Astrocyte (in vitro differentiated cells and primary cell): Measurements from ENCODE around the gene SCUBE1. TPM values are rescaled to one million over a fixed set of nuclear protein-coding genes. Genes with fewer than 3 reads are reported as not detected.

ENCODE experiments used
- DNase-seq: peaks from one replicate; pipeline ENCODE4 v3.0.0-alpha.2; 2010; ENCODE audit warnings: low read depth
- FAIRE-seq: peaks from 2 replicates; lab custom pipeline; 2011; peaks lifted over from hg19 to GRCh38; lab: Jason Lieb, UNC
- H2AFZ ChIP-seq: 2 replicates; pipeline ENCODE4 v1.6.0; 2012; ENCODE audit warnings: low read depth, low read length, inconsistent platforms
- H3K27ac ChIP-seq: 2 replicates; pipeline ENCODE4 v1.5.1; 2011; ENCODE audit warnings: low read depth, low read length, inconsistent platforms
- H3K27me3 ChIP-seq: 2 replicates; pipeline ENCODE4 v1.6.0; 2011; ENCODE audit warnings: low read length, inconsistent platforms; ENCODE audit not compliant: insufficient read depth
- H3K36me3 ChIP-seq: 2 replicates; pipeline ENCODE4 v1.5.1; 2011; ENCODE audit warnings: low read length, inconsistent platforms; ENCODE audit not compliant: insufficient read depth
- H3K4me1 ChIP-seq: 2 replicates; pipeline ENCODE4 v1.5.1; 2011; ENCODE audit warnings: low read length, inconsistent platforms; ENCODE audit not compliant: insufficient read depth
- H3K4me2 ChIP-seq: 2 replicates; pipeline ENCODE4 v1.6.0; 2012; ENCODE audit warnings: low read length, inconsistent platforms
- H3K4me3 ChIP-seq: 2 replicates; pipeline ENCODE4 v1.5.1; 2011; ENCODE audit warnings: low read depth, mild to moderate bottlenecking, low read length, inconsistent platforms; ENCODE audit not compliant: insufficient read depth
- H3K79me2 ChIP-seq: 2 replicates; pipeline ENCODE4 v1.6.0; 2012; ENCODE audit warnings: mild to moderate bottlenecking, low read length, inconsistent platforms; ENCODE audit not compliant: insufficient read depth
- H3K9ac ChIP-seq: 2 replicates; pipeline ENCODE4 v1.6.0; 2012; ENCODE audit warnings: mild to moderate bottlenecking, low read length, inconsistent platforms
- H3K9me3 ChIP-seq: 2 replicates; pipeline ENCODE4 v1.5.1; 2012; ENCODE audit warnings: low read depth, mild to moderate bottlenecking, low read length, inconsistent platforms; ENCODE audit not compliant: insufficient read depth
- H4K20me1 ChIP-seq: 2 replicates; pipeline ENCODE4 v1.6.0; 2012; ENCODE audit warnings: low read length, inconsistent platforms; ENCODE audit not compliant: insufficient read depth
- H3K27ac Mint-ChIP-seq: one replicate; pipeline ENCODE4 v1.8.0; 2021; ENCODE audit warnings: mild to moderate bottlenecking, mixed read lengths; ENCODE audit not compliant: unreplicated experiment
- H3K27me3 Mint-ChIP-seq: one replicate; pipeline ENCODE4 v1.8.0; 2021; ENCODE audit warnings: low read depth, mixed read lengths; ENCODE audit not compliant: unreplicated experiment
- H3K36me3 Mint-ChIP-seq: one replicate; pipeline ENCODE4 v1.8.0; 2021; ENCODE audit warnings: low read depth, mixed read lengths; ENCODE audit not compliant: unreplicated experiment
- H3K4me1 Mint-ChIP-seq: one replicate; pipeline ENCODE4 v1.8.0; 2021; ENCODE audit warnings: low read depth, mixed read lengths; ENCODE audit not compliant: unreplicated experiment
- H3K4me3 Mint-ChIP-seq: one replicate; pipeline ENCODE4 v1.8.0; 2021; ENCODE audit warnings: mild to moderate bottlenecking, moderate library complexity, mixed read lengths; ENCODE audit not compliant: unreplicated experiment
- H3K9me3 Mint-ChIP-seq: one replicate; pipeline ENCODE4 v1.8.0; 2021; ENCODE audit warnings: mild to moderate bottlenecking, mixed read lengths; ENCODE audit not compliant: unreplicated experiment
- EZH2 ChIP-seq: IDR thresholded peaks from 2 replicates; pipeline ENCODE4 v1.6.1; 2012; ENCODE audit warnings: mild to moderate bottlenecking, low read length, inconsistent platforms; ENCODE audit not compliant: insufficient read depth
- total RNA-seq: library from RNA; stranded (reverse); gene quantifications from 2 replicates; pipeline ENCODE4 v1.2.1, GENCODE V29; 2021
- TF ChIP-seq, protein P1 (sequence below): IDR thresholded peaks from 2 replicates; pipeline ENCODE4 v1.5.1; 2011; ENCODE audit warnings: low read depth, mild to moderate bottlenecking, inconsistent platforms, low read length, moderate library complexity; ENCODE audit not compliant: insufficient read depth

Gene SCUBE1
- total RNA-seq, 1 donor from 2014 or later, result 0.07 TPM

DNA sequence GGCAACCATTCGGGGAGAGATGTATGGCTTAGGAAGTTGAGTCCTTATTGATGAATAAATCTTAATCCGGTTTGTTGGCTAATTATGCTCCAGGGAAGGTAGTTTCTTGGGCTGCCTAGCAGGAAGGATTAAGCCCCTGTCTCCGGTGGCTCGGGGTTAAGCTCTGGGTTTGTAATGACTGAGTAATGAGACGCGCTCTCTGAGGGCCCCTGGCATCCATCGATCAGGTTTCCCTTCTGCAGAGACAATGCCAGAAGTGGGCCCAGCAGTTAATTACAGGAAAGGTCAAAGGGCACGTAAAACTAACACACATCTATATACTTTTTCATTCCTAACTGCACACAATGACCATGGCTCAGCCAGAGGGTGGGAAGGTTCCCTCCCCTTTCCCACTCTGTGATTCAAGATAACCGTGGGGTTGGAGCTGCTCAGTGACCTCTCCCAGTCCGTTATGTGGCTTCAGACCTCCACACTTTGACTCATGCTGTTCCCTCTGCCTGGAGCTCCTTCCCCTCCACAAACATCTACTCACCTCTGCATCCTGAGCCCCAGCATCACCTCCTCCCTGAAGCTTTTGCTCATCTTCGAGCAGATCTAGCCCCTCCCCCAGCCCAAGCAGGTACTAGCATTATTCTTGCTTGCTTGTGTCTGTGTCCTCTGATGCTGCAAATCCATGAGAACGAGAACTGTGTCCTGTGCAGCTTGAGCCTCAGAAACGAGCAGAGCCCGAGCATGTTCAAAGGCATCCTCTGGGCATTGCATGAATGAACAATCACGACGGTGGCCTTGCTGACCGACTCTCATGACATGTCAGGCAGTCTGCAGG, 16.6 kb downstream of the SCUBE1 start:
- TF ChIP-seq EZH2, result no peak
- TF ChIP-seq, protein P1, sequence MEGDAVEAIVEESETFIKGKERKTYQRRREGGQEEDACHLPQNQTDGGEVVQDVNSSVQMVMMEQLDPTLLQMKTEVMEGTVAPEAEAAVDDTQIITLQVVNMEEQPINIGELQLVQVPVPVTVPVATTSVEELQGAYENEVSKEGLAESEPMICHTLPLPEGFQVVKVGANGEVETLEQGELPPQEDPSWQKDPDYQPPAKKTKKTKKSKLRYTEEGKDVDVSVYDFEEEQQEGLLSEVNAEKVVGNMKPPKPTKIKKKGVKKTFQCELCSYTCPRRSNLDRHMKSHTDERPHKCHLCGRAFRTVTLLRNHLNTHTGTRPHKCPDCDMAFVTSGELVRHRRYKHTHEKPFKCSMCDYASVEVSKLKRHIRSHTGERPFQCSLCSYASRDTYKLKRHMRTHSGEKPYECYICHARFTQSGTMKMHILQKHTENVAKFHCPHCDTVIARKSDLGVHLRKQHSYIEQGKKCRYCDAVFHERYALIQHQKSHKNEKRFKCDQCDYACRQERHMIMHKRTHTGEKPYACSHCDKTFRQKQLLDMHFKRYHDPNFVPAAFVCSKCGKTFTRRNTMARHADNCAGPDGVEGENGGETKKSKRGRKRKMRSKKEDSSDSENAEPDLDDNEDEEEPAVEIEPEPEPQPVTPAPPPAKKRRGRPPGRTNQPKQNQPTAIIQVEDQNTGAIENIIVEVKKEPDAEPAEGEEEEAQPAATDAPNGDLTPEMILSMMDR, result no peak
- H3K4me3 Mint-ChIP-seq, result no peak overlapping the region
- no peak overlapping the region for H2AFZ ChIP-seq
- H3K27me3 ChIP-seq, result peaks cover 40% of the 10 kb centered on the region
- no peak overlapping the region for H3K4me2 ChIP-seq
- no peaks in the 10 kb centered on the region for H3K36me3 Mint-ChIP-seq
- no peak for DNase-seq
- no peaks in the 10 kb centered on the region for H3K9me3 ChIP-seq
- H4K20me1 ChIP-seq, result no peaks in the 10 kb centered on the region
- no peaks in the 10 kb centered on the region for H3K36me3 ChIP-seq
- H3K9ac ChIP-seq, result no peak overlapping the region
- peaks cover 1% of the 10 kb centered on the region for H3K4me1 Mint-ChIP-seq
- H3K9me3 Mint-ChIP-seq, result no peaks in the 10 kb centered on the region
- no peak overlapping the region for H3K27ac Mint-ChIP-seq
- H3K27me3 Mint-ChIP-seq, result peaks cover 36% of the 10 kb centered on the region
- FAIRE-seq, result no peak
- H3K27ac ChIP-seq, result no peak overlapping the region
- H3K4me1 ChIP-seq, result no peaks in the 10 kb centered on the region
- H3K79me2 ChIP-seq, result no peaks in the 10 kb centered on the region
- no peak overlapping the region for H3K4me3 ChIP-seq

DNA sequence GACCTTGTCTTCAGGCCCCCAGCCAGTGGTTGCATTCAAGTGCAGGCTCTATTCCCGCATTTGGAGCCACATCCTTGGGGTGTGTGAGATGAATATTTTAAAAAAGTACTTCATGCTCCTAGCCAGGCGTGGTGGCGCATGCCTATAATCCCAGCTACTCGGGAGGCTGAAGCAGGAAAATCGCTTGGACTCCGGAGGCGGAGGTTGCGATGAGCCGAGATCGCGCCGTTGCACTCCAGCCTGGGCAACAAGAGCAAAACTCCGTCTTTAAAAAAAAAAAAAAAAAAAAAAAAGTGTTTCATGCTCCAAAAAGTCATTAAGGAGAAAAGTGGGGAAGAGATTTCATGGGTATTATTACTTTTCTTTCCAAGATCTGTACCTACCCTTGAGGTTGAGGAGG, 18.0 kb downstream of the SCUBE1 start:
- H3K36me3 ChIP-seq, result no peaks in the 10 kb centered on the region
- peaks cover 41% of the 10 kb centered on the region for H3K27me3 ChIP-seq
- H3K27ac Mint-ChIP-seq, result no peak overlapping the region
- peaks cover 5% of the 10 kb centered on the region for H3K4me1 Mint-ChIP-seq
- no peaks in the 10 kb centered on the region for H3K9me3 Mint-ChIP-seq
- no peak overlapping the region for H3K4me2 ChIP-seq
- H4K20me1 ChIP-seq, result no peaks in the 10 kb centered on the region
- FAIRE-seq (no peak), DNase-seq (no peak)
- H3K79me2 ChIP-seq, result no peaks in the 10 kb centered on the region
- H3K9me3 ChIP-seq, result no peaks in the 10 kb centered on the region
- no peak overlapping the region for H3K4me3 Mint-ChIP-seq
- no peak overlapping the region for H2AFZ ChIP-seq
- H3K4me3 ChIP-seq, result no peak overlapping the region
- no peak overlapping the region for H3K9ac ChIP-seq
- H3K4me1 ChIP-seq, result no peaks in the 10 kb centered on the region
- peaks cover 33% of the 10 kb centered on the region for H3K27me3 Mint-ChIP-seq
- no peak overlapping the region for H3K27ac ChIP-seq
- TF ChIP-seq EZH2, result no peak
- TF ChIP-seq, protein P1, result no peak
- no peaks in the 10 kb centered on the region for H3K36me3 Mint-ChIP-seq
